Measurements from ENCODE around the gene NAXD. TPM values are rescaled to one million over a fixed set of nuclear protein-coding genes. Genes with fewer than 3 reads are reported as not detected.
"Not testable (repeated sequence)": the region's sequence is repeated elsewhere in the genome, so short reads cannot be mapped to it uniquely, and the experiment has no call there.

NAXD gene
- total RNA-seq, 4 donors from 2014 or later: 20.4 to 25.8 (median 24.2) TPM

- no peak for ATAC-seq (ENCODE audit: low FRiP score)
These were observed 48.1 kb downstream of the NAXD start for GRCh38 chr13:110663491-110663890.

GRCh38 chr13:110664041-110664440, 48.7 kb downstream of the NAXD start:
- no peak for DNase-seq (ENCODE audit: low spot score)
- no peak for ATAC-seq (ENCODE audit: low FRiP score)
- no peak for TF ChIP-seq CTCF (IDR thresholded peaks at IDR 0.05)

More at GRCh38 chr13:110663491-110663890, 48.1 kb downstream of the NAXD start:
- no peak for TF ChIP-seq CTCF (IDR thresholded peaks at IDR 0.05)
- no peak for DNase-seq (ENCODE audit: low spot score)

GRCh38 chr13:110664673-110665072, 49.3 kb downstream of the NAXD start:
- ATAC-seq (ENCODE audit: low FRiP score): peak; percentile 56
- no peak for DNase-seq (ENCODE audit: low spot score)
- TF ChIP-seq CTCF (IDR thresholded peaks at IDR 0.05): no peak

- no peak for DNase-seq (ENCODE audit: low spot score)
- TF ChIP-seq CTCF (IDR thresholded peaks at IDR 0.05): no peak
- ATAC-seq (ENCODE audit: low FRiP score): no peak
These were observed 50.3 kb downstream of the NAXD start for GRCh38 chr13:110665491-110666254.

GRCh38 chr13:110666255-110666533, 50.8 kb downstream of the NAXD start:
- no peak for DNase-seq (ENCODE audit: low spot score)
- ATAC-seq (ENCODE audit: low FRiP score): no peak
- TF ChIP-seq CTCF (IDR thresholded peaks at IDR 0.05): no peak

- no peak for DNase-seq (ENCODE audit: low spot score)
- ATAC-seq (ENCODE audit: low FRiP score): no peak
- no peak for TF ChIP-seq CTCF (IDR thresholded peaks at IDR 0.05)
These were observed 53.7 kb downstream of the NAXD start for GRCh38 chr13:110669036-110669435.

- ATAC-seq (ENCODE audit: low FRiP score); DNase-seq (ENCODE audit: low spot score): not testable (repeated sequence)
These were observed 54.5 kb downstream of the NAXD start for GRCh38 chr13:110669814-110670213.

Data from omental fat pad (tissue), 4 donors.